SK-N-SH (cell line): ENCODE data around the gene INPP5A. TPM values are rescaled to one million over a fixed set of nuclear protein-coding genes. Genes with fewer than 3 reads are reported as not detected.

ENCODE experiments used
- CTCF ChIA-PET: fragments of 300-600, 350-600 bp; formaldehyde crosslinking; extraction: SDS; loops from one replicate; lab custom pipeline; 2021; lab: Yijun Ruan, JAX
- POLR2A ChIA-PET: fragments of 350-600 bp; sonication (Branson Sonifier 250); formaldehyde crosslinking; extraction: SDS; loops from one replicate; lab custom pipeline; 2020; ENCODE audit warnings: antibody characterized with exemption, inconsistent platforms; lab: Yijun Ruan, JAX
- DNase-seq: peaks from one replicate; pipeline ENCODE4 v3.0.0; 2012
- H2AFZ ChIP-seq: fragments of 200-600 bp; sonication (generic); 2 replicates; pipeline ENCODE4 v1.8.1; 2016; ENCODE audit warnings: antibody characterized with exemption, mild to moderate bottlenecking, low read depth
- H3F3A ChIP-seq: fragments of 200-600 bp; sonication (generic); replicated peaks from 2 replicates; pipeline ENCODE3; 2016; ENCODE audit warnings: antibody characterized with exemption, mild to moderate bottlenecking; ENCODE audit not compliant: insufficient read depth
- H3K27ac ChIP-seq, 2 experiments: fragments of 200-500 bp in 1 of 2; fragments of 200-600 bp in 1 of 2; sonication (Bioruptor generic) in 1 of 2; sonication (generic), shearing (Covaris generic) in 1 of 2; 2 replicates each; pipeline versions ENCODE4 v1.5.1 to v1.6.1; 2014 to 2016; ENCODE audit warnings: low read depth in 2 of 2, inconsistent platforms in 1 of 2, low read length in 1 of 2, mild to moderate bottlenecking in 1 of 2, mixed read lengths in 1 of 2
- H3K27me3 ChIP-seq: fragments of 200-600 bp; sonication (generic), shearing (Covaris generic); 2 replicates; pipeline ENCODE4 v1.6.1; 2016; ENCODE audit warnings: mixed run types; ENCODE audit not compliant: insufficient read depth
- H3K36me3 ChIP-seq, 2 experiments: fragments of 200-500 bp in 1 of 2; fragments of 200-600 bp in 1 of 2; sonication (Bioruptor generic) in 1 of 2; sonication (generic) in 1 of 2; replicated peaks in 1 of 2; 2 replicates each; pipeline versions ENCODE3 to v1.5.1; 2014 to 2016; ENCODE audit warnings: low read length in 1 of 2, mild to moderate bottlenecking in 1 of 2; ENCODE audit not compliant: insufficient read depth in 2 of 2, control insufficient read depth in 1 of 2
- H3K4me1 ChIP-seq, 2 experiments: fragments of 200-500 bp in 1 of 2; fragments of 200-600 bp in 1 of 2; sonication (Bioruptor generic) in 1 of 2; sonication (generic), shearing (Covaris generic) in 1 of 2; 2 replicates each; pipeline versions ENCODE4 v1.5.1 to v1.6.1; 2014 to 2016; ENCODE audit warnings: low read depth in 1 of 2, low read length in 1 of 2, mixed run types in 1 of 2; ENCODE audit not compliant: insufficient read depth in 2 of 2, control insufficient read depth in 1 of 2
- H3K4me2 ChIP-seq: fragments of 200-600 bp; sonication (generic), shearing (Covaris generic); 2 replicates; pipeline ENCODE4 v1.6.1; 2017; ENCODE audit warnings: mixed run types
- H3K4me3 ChIP-seq, 2 experiments: fragments of 200-500 bp in 1 of 2; fragments of 200-600 bp in 1 of 2; sonication (Bioruptor generic) in 1 of 2; sonication (generic), shearing (Covaris generic) in 1 of 2; 2 replicates each; pipeline versions ENCODE4 v1.5.1 to v1.8.1; 2014 to 2016; ENCODE audit warnings: low read depth in 2 of 2, inconsistent platforms in 1 of 2, low read length in 1 of 2, mild to moderate bottlenecking in 1 of 2, mixed read lengths in 1 of 2, moderate library complexity in 1 of 2
- H3K79me2 ChIP-seq: fragments of 200-600 bp; sonication (generic); 2 replicates; pipeline ENCODE4 v1.8.1; 2017; ENCODE audit warnings: mild to moderate bottlenecking; ENCODE audit not compliant: insufficient read depth
- H3K9ac ChIP-seq: fragments of 200-600 bp; sonication (generic); 2 replicates; pipeline ENCODE4 v1.6.1; 2017; ENCODE audit warnings: mixed run types
- H3K9me2 ChIP-seq: fragments of 200-600 bp; sonication (generic); 2 replicates; pipeline ENCODE4 v1.6.1; 2017; ENCODE audit warnings: mixed run types
- H3K9me3 ChIP-seq: fragments of 200-600 bp; sonication (generic); 2 replicates; pipeline ENCODE4 v1.6.1; 2017; ENCODE audit warnings: mixed run types, mild to moderate bottlenecking, moderate library complexity
- H4K20me1 ChIP-seq: fragments of 200-600 bp; sonication (generic); 2 replicates; pipeline ENCODE4 v1.6.1; 2017; ENCODE audit warnings: mild to moderate bottlenecking, mixed run types; ENCODE audit not compliant: insufficient read depth
- CHD2 ChIP-seq: fragments of 150-350 bp; IDR thresholded peaks from 2 replicates; pipeline ENCODE4 v1.6.1; 2018; ENCODE audit warnings: low read length; ENCODE audit not compliant: partially characterized antibody
- CTCF ChIP-seq: fragments of 200-600 bp; sonication (generic); IDR thresholded peaks from 2 replicates; pipeline ENCODE4 v1.6.1; 2017; ENCODE audit warnings: antibody characterized with exemption, mild to moderate bottlenecking, moderate library complexity
- GABPA ChIP-seq: IDR thresholded peaks from 2 replicates; pipeline ENCODE4 v1.4.0; 2012; ENCODE audit warnings: low read depth, mild to moderate bottlenecking
- GATA2 ChIP-seq: sonication (generic); formaldehyde crosslinking; IDR thresholded peaks from 2 replicates; pipeline ENCODE4 v1.5.0; 2020; ENCODE audit warnings: mild to moderate bottlenecking, missing genetic modification reagents
- MAX ChIP-seq: IDR thresholded peaks from 2 replicates; pipeline ENCODE4 v1.4.0; 2012; ENCODE audit warnings: low read depth
- MEF2A ChIP-seq: IDR thresholded peaks from 2 replicates; pipeline ENCODE4 v1.4.0; 2012; ENCODE audit warnings: low read depth, borderline replicate concordance
- MXI1 ChIP-seq: IDR thresholded peaks from 2 replicates; pipeline ENCODE4 v1.6.1; 2012; ENCODE audit warnings: mild to moderate bottlenecking, low read depth, low read length, improper control_type of control experiment
- NFIC ChIP-seq: IDR thresholded peaks from 2 replicates; pipeline ENCODE4 v1.4.0; 2012; ENCODE audit warnings: borderline replicate concordance
- NRF1 ChIP-seq: IDR thresholded peaks from 2 replicates; pipeline ENCODE4 v1.6.1; 2012; ENCODE audit warnings: low read depth, mild to moderate bottlenecking, low read length
- PBX3 ChIP-seq: IDR thresholded peaks from 2 replicates; pipeline ENCODE4; 2012
- RCOR1 ChIP-seq: fragments of 150-350 bp; IDR thresholded peaks from 2 replicates; pipeline ENCODE4 v1.6.1; 2017; ENCODE audit warnings: antibody characterized with exemption, low read length
- RXRA ChIP-seq: IDR thresholded peaks from 2 replicates; pipeline ENCODE4 v1.4.0; 2012; ENCODE audit warnings: low read depth, mild to moderate bottlenecking, borderline replicate concordance
- SMC3 ChIP-seq: IDR thresholded peaks from 2 replicates; pipeline ENCODE4 v1.6.1; 2012; ENCODE audit warnings: low read depth, low read length, improper control_type of control experiment
- TAF1 ChIP-seq: IDR thresholded peaks from 2 replicates; pipeline ENCODE4 v1.6.1; 2012; ENCODE audit warnings: low read depth, mild to moderate bottlenecking, low read length, moderate library complexity, borderline replicate concordance
- TEAD4 ChIP-seq: IDR thresholded peaks from 2 replicates; pipeline ENCODE4 v1.4.0; 2012; ENCODE audit warnings: mild to moderate bottlenecking, borderline replicate concordance; ENCODE audit not compliant: insufficient read depth
- USF1 ChIP-seq: IDR thresholded peaks from 2 replicates; pipeline ENCODE4 v1.4.0; 2012; ENCODE audit warnings: low read depth, borderline replicate concordance
- YY1 ChIP-seq: IDR thresholded peaks from 2 replicates; pipeline ENCODE4 v1.4.0; 2012; ENCODE audit warnings: low read depth, mild to moderate bottlenecking
- ZBTB33 ChIP-seq: IDR thresholded peaks from 2 replicates; pipeline ENCODE4 v1.4.0; 2012; ENCODE audit warnings: low read depth, borderline replicate concordance
- WGBS: methylation state at CpG from one replicate; pipeline ENCODE4 v1.1.6; 2017; ENCODE audit warnings: low lambda C conversion rate; 5-methylcytosine and 5-hydroxymethylcytosine counted together
- polyA plus RNA-seq, 3 experiments: library from polyadenylated mRNA; depleted of rRNA; stranded (reverse); fragments of >200 nt; gene quantifications; 2 replicates each; pipeline ENCODE4 v1.2.3, GENCODE V29; 2012

INPP5A gene
- polyA plus RNA-seq, 1 of the 3 experiments (the other 2 are of a cell fraction): 12.0 TPM

- TF ChIP-seq ZBTB33 (no peak), MEF2A (no peak), NFIC (no peak), TAF1 (no peak), GATA2 (peak; percentile 60), NRF1 (no peak), MXI1 (peak; percentile 31), CHD2 (peak; percentile 20), PBX3 (no peak)
- TF ChIP-seq, all 33 proteins: peak for 7
Measured at GRCh38 chr10:132627666-132628531, 90.3 kb downstream of the INPP5A start (continued).

- H3K27me3 ChIP-seq: no peaks in the 10 kb centered on the region
- H3K79me2 ChIP-seq: no peaks in the 10 kb centered on the region
- no peaks in the 10 kb centered on the region for H3K9me2 ChIP-seq
- H3K4me1 ChIP-seq: peaks cover 0 to 55% of the 10 kb centered on the region in 2 experiments; a peak in 2 of 4 replicates
- no peak overlapping the region for H2AFZ ChIP-seq
- POLR2A ChIA-PET: no interaction called here
- DNase-seq: no peak
- no peak overlapping the region for H3K9ac ChIP-seq
- WGBS: 88% methylated on average over 19 of the region's 21 CpGs
- 0 out of 2 replicates have a peak, but pooled peaks cover 6% of the 10 kb centered on the region for H4K20me1 ChIP-seq
- CTCF ChIA-PET: interaction anchor here (0.9 to 1.7 kb wide), 3 partner anchors 10 to 49 kb away, joined by 3 to 5 read pairs (median 3); no protein-coding TSS in a partner anchor
- no peak overlapping the region for H3K4me3 ChIP-seq
- H3K27ac ChIP-seq: peak overlapping the region in 1 of 2 experiments; percentile 95; a peak in 2 of 4 replicates
- no peaks in the 10 kb centered on the region for H3F3A ChIP-seq
- H3K9me3 ChIP-seq: no peaks in the 10 kb centered on the region
- H3K4me2 ChIP-seq: no peak overlapping the region
- no peaks in the 10 kb centered on the region for H3K36me3 ChIP-seq
- TF ChIP-seq RXRA: no peak
- TF ChIP-seq SMC3: no peak
- no peak for TF ChIP-seq TEAD4
- TF ChIP-seq MAX: no peak
- TF ChIP-seq ZBTB33: no peak
- no peak for TF ChIP-seq MXI1
- TF ChIP-seq RCOR1: no peak
- TF ChIP-seq USF1: no peak
- no peak for TF ChIP-seq TAF1
- no peak for TF ChIP-seq CTCF
- no peak for TF ChIP-seq GATA2
- no peak for TF ChIP-seq MEF2A
- TF ChIP-seq YY1: no peak
- no peak for TF ChIP-seq GABPA
Measured at GRCh38 chr10:132628966-132629900, 91.6 kb downstream of the INPP5A start.
